Chondrocyte (in vitro differentiated cells): ENCODE results near the gene WT1. TPM values are rescaled to one million over a fixed set of nuclear protein-coding genes. Genes with fewer than 3 reads are reported as not detected.

Source experiments
- DNase-seq: peaks from one replicate; pipeline ENCODE4 v3.0.0; 2021; ENCODE audit warnings: mixed read lengths, low spot score
- H3K27ac Mint-ChIP-seq: one replicate; pipeline ENCODE4 v1.8.0; 2021; ENCODE audit warnings: mild to moderate bottlenecking, moderate library complexity, mixed read lengths; ENCODE audit not compliant: unreplicated experiment
- H3K27me3 Mint-ChIP-seq: 2 replicates; pipeline ENCODE4 v1.8.0; 2021; ENCODE audit warnings: low read depth, mixed read lengths
- H3K36me3 Mint-ChIP-seq: 2 replicates; pipeline ENCODE4 v1.8.0; 2021; ENCODE audit warnings: low read depth, mixed read lengths
- H3K4me1 Mint-ChIP-seq: 2 replicates; pipeline ENCODE4 v1.8.0; 2021; ENCODE audit warnings: low read depth, mild to moderate bottlenecking, mixed read lengths
- H3K4me3 Mint-ChIP-seq: one replicate; pipeline ENCODE4 v1.8.0; 2021; ENCODE audit warnings: mild to moderate bottlenecking, moderate library complexity, mixed read lengths; ENCODE audit not compliant: unreplicated experiment
- H3K9me3 Mint-ChIP-seq: 2 replicates; pipeline ENCODE4 v1.8.0; 2021; ENCODE audit warnings: low read depth, mixed read lengths
- CTCF ChIP-seq: fragments of 200-600 bp; sonication (generic); IDR thresholded peaks from 2 replicates; pipeline ENCODE4 v1.5.0; 2021; ENCODE audit warnings: antibody characterized with exemption, mild to moderate bottlenecking, moderate library complexity
- total RNA-seq: library from RNA; stranded (reverse); gene quantifications from 3 replicates; pipeline ENCODE4 v1.2.1, GENCODE V29; 2021

The WT1 gene
- total RNA-seq, 1 donor from 2014 or later, result not detected

GRCh38 chr11:32435942-32436750 lies 807 bp upstream of the WT1 start:
- Mint-ChIP-seq H3K36me3 (peaks cover 7% of the 10 kb centered on the region), H3K4me3 (no peak overlapping the region), H3K9me3 (peaks cover 3% of the 10 kb centered on the region), H3K4me1 (peaks cover 13% of the 10 kb centered on the region), H3K27ac (no peak overlapping the region), H3K27me3 (peaks cover 82% of the 10 kb centered on the region)
- no peak for TF ChIP-seq CTCF
- no peak for DNase-seq

GRCh38 chr11:32435152-32435480 lies 223 bp downstream of the WT1 start:
- Mint-ChIP-seq H3K36me3 (peaks cover 8% of the 10 kb centered on the region), H3K4me1 (peaks cover 13% of the 10 kb centered on the region), H3K27me3 (peaks cover 82% of the 10 kb centered on the region), H3K4me3 (no peak overlapping the region), H3K9me3 (peaks cover 3% of the 10 kb centered on the region), H3K27ac (no peak overlapping the region)
- no peak for TF ChIP-seq CTCF
- DNase-seq, result no peak

GRCh38 chr11:32434356-32435151 lies 785 bp downstream of the WT1 start:
- Mint-ChIP-seq H3K9me3 (peaks cover 3% of the 10 kb centered on the region), H3K27me3 (peaks cover 82% of the 10 kb centered on the region), H3K27ac (no peak overlapping the region), H3K4me3 (peak overlapping the region; percentile 44), H3K4me1 (peaks cover 13% of the 10 kb centered on the region), H3K36me3 (peaks cover 9% of the 10 kb centered on the region)
- no peak for DNase-seq
- TF ChIP-seq CTCF, result no peak

- Mint-ChIP-seq H3K36me3 (peaks cover 9% of the 10 kb centered on the region), H3K27me3 (peaks cover 86% of the 10 kb centered on the region), H3K27ac (no peak overlapping the region), H3K4me3 (no peak overlapping the region), H3K4me1 (peaks cover 13% of the 10 kb centered on the region), H3K9me3 (peaks cover 3% of the 10 kb centered on the region)
- TF ChIP-seq CTCF, result no peak
- DNase-seq, result no peak
These were observed 1.4 kb downstream of the WT1 start for GRCh38 chr11:32433914-32434355.

GRCh38 chr11:32433101-32433913 lies 2.0 kb downstream of the WT1 start:
- Mint-ChIP-seq H3K27me3 (peaks cover 87% of the 10 kb centered on the region), H3K27ac (no peak overlapping the region), H3K4me1 (peaks cover 13% of the 10 kb centered on the region)

More at GRCh38 chr11:32433101-32433913, 2.0 kb downstream of the WT1 start:
- Mint-ChIP-seq H3K4me3 (peak overlapping the region; percentile 16), H3K9me3 (peaks cover 3% of the 10 kb centered on the region), H3K36me3 (peaks cover 9% of the 10 kb centered on the region)
- DNase-seq, result no peak
- no peak for TF ChIP-seq CTCF
